ENCODE results near the gene RPA3.

- no peak for TF ChIP-seq CTCF (IDR thresholded peaks at IDR 0.05)
- TF ChIP-seq POLR2A (IDR thresholded peaks at IDR 0.05) = no peak
Measured at GRCh38 chr7:7650682-7651206, 67.7 kb downstream of the RPA3 start.

Data from uterus (tissue), 2 donors.